Tibial artery (tissue), 4 donors: Measurements from ENCODE around the gene NT5DC4.

Source experiments
- DNase-seq, 2 donors: peaks; one replicate each; pipeline ENCODE4 v3.0.0-alpha.2; 2019
- H3K27ac ChIP-seq, 2 donors: fragments of 200-600 bp; sonication (generic) in 1 of 2; 1 replicate in 1 of 2; 2 replicates in 1 of 2; pipeline ENCODE4 v1.5.1; 2018 to 2019; ENCODE audit warnings: mild to moderate bottlenecking in 1 of 2
- H3K27me3 ChIP-seq, 2 donors: fragments of 200-600 bp; sonication (generic) in 1 of 2; one replicate each; pipeline versions ENCODE4 v1.5.1 to v1.6.0; 2016 to 2019
- H3K36me3 ChIP-seq, 3 donors: fragments of 200-600 bp; sonication (generic) in 2 of 3; one replicate each; pipeline ENCODE4 v1.5.1; 2016 to 2019; ENCODE audit warnings: mild to moderate bottlenecking in 2 of 3
- H3K4me1 ChIP-seq, 4 donors: fragments of 200-600 bp; sonication (generic) in 2 of 4; 1 replicate in 3 of 4; 2 replicates in 1 of 4; pipeline ENCODE4 v1.5.1; 2016 to 2019
- H3K4me3 ChIP-seq, 2 donors: fragments of 200-600 bp; sonication (generic) in 1 of 2; 1 replicate in 1 of 2; 2 replicates in 1 of 2; pipeline ENCODE4 v1.5.1; 2018 to 2019; ENCODE audit warnings: mild to moderate bottlenecking in 2 of 2
- H3K9me3 ChIP-seq, 3 donors: fragments of 200-600 bp; sonication (generic) in 1 of 3; one replicate each; pipeline ENCODE4 v1.5.1; 2016 to 2019
- intact Hi-C: fragments of 100-400 bp; cut with DNase I; formaldehyde crosslinking; loops from one replicate; pipeline ENCODE4 v1.15.0; 2023; ENCODE audit warnings: low total_unique reads
- TF ChIP-seq, protein P1 (sequence below), 2 experiments: fragments of 200-600 bp in 1 of 2; fragments of 450-650 bp in 1 of 2; IDR thresholded peaks; one replicate each; pipeline ENCODE4 v1.5.1; 2017 to 2019; ENCODE audit warnings: antibody characterized with exemption in 2 of 2, mild to moderate bottlenecking in 1 of 2, moderate library complexity in 1 of 2

NT5DC4 gene

DNA sequence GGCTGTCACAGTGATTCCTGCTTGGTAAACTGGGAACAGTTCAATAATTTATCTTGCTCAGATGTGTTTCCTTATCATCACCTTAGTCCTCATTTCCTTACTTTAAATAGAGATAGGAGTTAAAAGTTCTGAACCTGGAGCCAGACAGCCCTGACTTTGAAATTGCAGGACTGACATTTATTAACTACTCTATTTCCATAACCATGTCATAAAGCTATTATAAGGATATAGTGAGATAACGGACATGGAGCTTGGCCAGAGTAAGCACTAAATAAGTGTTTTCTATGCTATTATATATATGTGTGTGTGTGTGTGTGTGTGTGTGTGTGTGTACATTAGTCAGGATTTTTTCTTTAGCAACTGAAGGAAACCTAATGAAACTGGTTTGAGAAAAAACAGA lies 13.1 kb downstream of the NT5DC4 start:
- no peak overlapping the region for H3K4me3 ChIP-seq
- intact Hi-C loops = no loop called here
- TF ChIP-seq, protein P1, sequence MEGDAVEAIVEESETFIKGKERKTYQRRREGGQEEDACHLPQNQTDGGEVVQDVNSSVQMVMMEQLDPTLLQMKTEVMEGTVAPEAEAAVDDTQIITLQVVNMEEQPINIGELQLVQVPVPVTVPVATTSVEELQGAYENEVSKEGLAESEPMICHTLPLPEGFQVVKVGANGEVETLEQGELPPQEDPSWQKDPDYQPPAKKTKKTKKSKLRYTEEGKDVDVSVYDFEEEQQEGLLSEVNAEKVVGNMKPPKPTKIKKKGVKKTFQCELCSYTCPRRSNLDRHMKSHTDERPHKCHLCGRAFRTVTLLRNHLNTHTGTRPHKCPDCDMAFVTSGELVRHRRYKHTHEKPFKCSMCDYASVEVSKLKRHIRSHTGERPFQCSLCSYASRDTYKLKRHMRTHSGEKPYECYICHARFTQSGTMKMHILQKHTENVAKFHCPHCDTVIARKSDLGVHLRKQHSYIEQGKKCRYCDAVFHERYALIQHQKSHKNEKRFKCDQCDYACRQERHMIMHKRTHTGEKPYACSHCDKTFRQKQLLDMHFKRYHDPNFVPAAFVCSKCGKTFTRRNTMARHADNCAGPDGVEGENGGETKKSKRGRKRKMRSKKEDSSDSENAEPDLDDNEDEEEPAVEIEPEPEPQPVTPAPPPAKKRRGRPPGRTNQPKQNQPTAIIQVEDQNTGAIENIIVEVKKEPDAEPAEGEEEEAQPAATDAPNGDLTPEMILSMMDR (IDR thresholded peaks at IDR 0.05) = no peak
- H3K27ac ChIP-seq = no peak overlapping the region
- H3K36me3 ChIP-seq = no peaks in the 10 kb centered on the region
- H3K9me3 ChIP-seq = no peaks in the 10 kb centered on the region
- H3K4me1 ChIP-seq = no peaks in the 10 kb centered on the region
- DNase-seq = no peak
- peaks cover 0 to under 1% of the 10 kb centered on the region in 2 donors for H3K27me3 ChIP-seq

DNA sequence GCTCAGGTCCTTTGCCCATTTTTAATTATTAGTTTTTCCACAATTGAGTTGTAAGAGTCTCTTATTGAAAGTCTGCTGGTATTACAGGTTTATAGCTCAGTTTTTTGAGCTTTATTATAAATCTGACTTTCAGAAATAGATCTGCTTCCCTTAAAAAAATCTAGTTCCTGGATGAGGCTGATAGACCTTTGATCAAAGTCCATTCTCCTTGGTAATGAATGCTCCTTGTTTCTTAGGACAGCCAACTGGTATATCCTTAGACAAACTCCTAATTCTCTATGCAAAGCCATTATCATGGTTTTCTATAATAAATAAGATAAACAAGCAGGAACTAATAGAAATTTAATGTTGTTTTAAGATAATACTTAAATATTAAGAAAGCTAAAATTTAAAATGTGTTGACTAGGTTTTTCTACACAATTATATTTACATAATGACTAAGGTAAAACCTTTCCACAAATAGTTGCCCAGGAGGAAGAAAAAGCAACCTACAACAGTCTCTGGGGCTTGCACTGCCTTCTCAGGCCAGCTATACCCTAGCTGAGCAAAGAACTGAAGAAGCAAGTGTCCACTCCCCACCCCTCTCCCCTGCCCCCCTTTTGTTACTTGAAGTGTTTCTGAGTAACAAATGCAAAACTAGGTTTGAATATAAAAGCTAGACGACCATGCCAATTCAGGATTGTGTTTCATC lies 16.9 kb downstream of the NT5DC4 start:
- no peak overlapping the region for H3K4me3 ChIP-seq
- H3K4me1 ChIP-seq = no peaks in the 10 kb centered on the region
- no peaks in the 10 kb centered on the region for H3K9me3 ChIP-seq
- DNase-seq = no peak
- no peaks in the 10 kb centered on the region for H3K27me3 ChIP-seq
- TF ChIP-seq, protein P1 (IDR thresholded peaks at IDR 0.05) = no peak
- no peaks in the 10 kb centered on the region for H3K36me3 ChIP-seq
- intact Hi-C loops = no loop called here
- no peak overlapping the region for H3K27ac ChIP-seq

DNA sequence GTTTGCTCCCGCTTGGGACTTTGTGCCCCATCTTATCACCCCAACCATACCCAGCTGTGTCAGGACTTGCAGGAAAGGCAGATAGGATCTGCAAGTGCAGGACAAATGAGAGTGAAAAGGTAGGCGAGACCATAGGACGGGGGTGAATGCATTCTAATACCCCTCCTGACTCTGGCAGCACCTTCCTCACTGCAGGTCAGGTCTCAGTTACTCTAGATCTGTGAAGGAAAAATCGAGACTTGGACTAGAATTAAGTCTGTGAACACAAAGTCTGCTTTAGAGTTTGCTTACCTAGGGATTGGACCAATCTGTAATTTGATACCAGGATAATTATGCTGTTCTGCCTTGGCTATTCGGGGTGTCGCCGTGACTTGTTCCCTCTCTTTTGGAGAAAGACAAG lies 19.7 kb downstream of the NT5DC4 start:
- no peaks in the 10 kb centered on the region for H3K4me1 ChIP-seq
- no peak for DNase-seq
- no peaks in the 10 kb centered on the region for H3K9me3 ChIP-seq
- no peaks in the 10 kb centered on the region for H3K36me3 ChIP-seq
- intact Hi-C loops = no loop called here
- TF ChIP-seq, protein P1 (IDR thresholded peaks at IDR 0.05) = no peak
- no peak overlapping the region for H3K27ac ChIP-seq
- no peak overlapping the region for H3K4me3 ChIP-seq
- no peaks in the 10 kb centered on the region for H3K27me3 ChIP-seq

DNA sequence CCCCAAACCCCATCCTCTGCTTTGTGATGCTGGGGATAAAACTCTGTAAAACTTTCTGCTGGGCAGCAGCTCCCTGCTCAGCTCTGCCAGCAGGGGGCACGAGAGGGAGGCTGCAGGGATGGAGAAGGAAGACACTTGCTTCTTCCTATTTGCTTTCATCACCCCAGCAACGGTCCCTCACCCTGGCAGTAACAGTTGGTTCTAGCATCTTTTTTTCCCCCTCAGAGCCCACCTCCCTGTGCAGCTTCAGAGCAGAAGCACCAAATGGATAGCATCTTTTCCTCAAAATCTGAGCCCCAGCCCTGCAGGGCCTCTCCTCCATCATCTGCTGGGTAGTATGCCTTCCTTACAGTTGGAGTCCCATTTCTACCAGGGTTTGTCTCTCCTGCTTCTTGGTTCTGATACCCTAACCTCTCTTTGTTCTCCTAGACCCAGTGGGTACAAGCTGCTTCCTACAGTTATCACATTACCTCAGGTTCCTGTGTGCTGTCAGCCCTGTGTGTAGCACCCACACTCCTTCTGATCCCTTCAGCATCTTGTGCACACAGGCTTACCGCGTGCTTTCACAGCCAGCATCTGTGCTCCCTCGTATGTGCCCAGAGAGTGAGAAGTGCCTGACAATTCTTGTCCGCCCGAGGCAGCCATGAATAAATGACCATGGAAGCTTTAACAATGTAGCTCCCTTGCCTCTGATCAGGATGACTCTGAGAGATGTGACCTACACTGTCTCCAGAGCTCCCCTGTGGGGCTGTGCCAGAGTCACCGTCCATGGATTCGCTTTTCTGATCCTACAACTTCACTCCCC lies 29.1 kb downstream of the NT5DC4 start:
- Histone ChIP-seq H3K27me3 (no peaks in the 10 kb centered on the region), H3K4me1 (no peaks in the 10 kb centered on the region), H3K36me3 (no peaks in the 10 kb centered on the region), H3K4me3 (no peak overlapping the region), H3K27ac (no peak overlapping the region), H3K9me3 (no peaks in the 10 kb centered on the region)
- DNase-seq = peak in 1 of 2 donors; percentile 55
- intact Hi-C loops = no loop called here
- TF ChIP-seq, protein P1 (IDR thresholded peaks at IDR 0.05) = peak; percentile 55 to 69

DNA sequence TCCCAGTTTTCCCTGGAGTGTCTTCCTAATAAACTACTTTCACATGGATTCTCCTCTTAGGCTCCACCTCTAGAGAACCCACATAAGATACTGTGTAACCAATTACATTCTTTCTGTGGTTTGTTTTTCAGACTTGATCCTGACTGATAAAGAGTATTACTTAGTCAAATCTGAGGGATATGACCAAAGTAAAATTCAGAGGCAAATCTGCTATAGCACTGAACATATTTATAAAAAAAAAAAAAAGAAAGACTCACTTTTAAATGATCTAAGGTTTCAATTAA lies 29.7 kb downstream of the NT5DC4 start:
- no peaks in the 10 kb centered on the region for H3K36me3 ChIP-seq
- DNase-seq = no peak
- no peak overlapping the region for H3K4me3 ChIP-seq
- no peak overlapping the region for H3K27ac ChIP-seq
- intact Hi-C loops = no loop called here
- TF ChIP-seq, protein P1 (IDR thresholded peaks at IDR 0.05) = no peak
- H3K27me3 ChIP-seq = no peaks in the 10 kb centered on the region
- no peaks in the 10 kb centered on the region for H3K4me1 ChIP-seq
- no peaks in the 10 kb centered on the region for H3K9me3 ChIP-seq
